ENCODE results near the gene DAZAP1.

GRCh38 chr19:1370579-1371361 is 36.6 kb upstream of the DAZAP1 start:
- no peak for TF ChIP-seq CTCF (conservative IDR thresholded peaks at IDR 0.05)
- no peak for TF ChIP-seq EZH2 (IDR thresholded peaks at IDR 0.05; ENCODE audit: low read depth)

All from PC-9 (cell line).